ENCODE data around the gene FAHD2A.

DNA sequence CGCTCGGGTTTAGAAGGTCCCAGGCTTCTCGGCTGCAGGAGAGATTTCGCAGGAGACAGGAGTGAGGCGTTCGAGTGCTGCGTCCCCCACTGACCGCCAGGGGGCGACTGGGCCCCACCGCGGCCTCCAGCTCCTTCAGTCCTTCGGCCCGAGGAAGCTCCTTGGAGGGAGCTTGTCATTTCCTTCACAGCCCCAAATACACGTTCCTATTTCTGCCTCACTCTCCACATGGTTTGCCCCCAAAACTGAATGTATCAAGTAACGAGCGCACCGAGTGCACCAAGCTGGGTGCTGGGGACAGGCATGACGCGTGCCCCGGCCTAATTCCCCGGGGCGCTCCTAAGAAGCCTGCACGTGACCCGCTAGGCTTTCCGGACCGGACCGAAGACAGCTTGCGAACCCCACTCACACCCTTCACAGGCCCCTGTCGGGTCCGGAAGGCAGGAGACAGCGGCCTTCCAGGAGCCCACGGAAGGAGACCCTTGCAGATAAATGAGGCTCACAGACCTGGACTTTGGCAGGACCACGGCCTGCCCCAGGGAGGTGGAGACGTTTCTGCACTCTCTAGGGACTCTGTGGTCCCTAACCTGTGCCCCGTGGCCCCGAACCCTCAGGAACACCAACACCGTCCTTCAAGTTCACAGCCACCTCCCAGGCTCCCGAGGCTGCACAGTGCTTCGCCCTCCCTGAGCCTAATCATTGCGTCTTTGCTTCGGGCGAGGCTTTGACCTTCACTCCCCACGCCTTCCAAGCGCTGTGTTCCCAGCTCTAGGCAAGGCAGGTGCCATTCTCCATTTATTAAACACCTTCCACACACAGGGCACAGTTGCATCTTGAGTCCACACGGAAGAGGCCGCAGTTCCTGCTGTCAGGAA lies 13.0 kb upstream of the FAHD2A start:
- TF ChIP-seq CTCF (IDR thresholded peaks at IDR 0.05 in 2 of 3, conservative IDR thresholded peaks at IDR 0.05 in 1 of 3; ENCODE audit: borderline replicate concordance in 1 of 3, insufficient read depth in 1 of 3, low read depth in 2 of 3, low read length in 2 of 3) (peak; percentile 68 to 99 (median 93)), CBX3 (IDR thresholded peaks at IDR 0.05; ENCODE audit: low read depth) (no peak), RAD21 (IDR thresholded peaks at IDR 0.05; ENCODE audit: low read depth) (peak; percentile 71), SRF (IDR thresholded peaks at IDR 0.05; ENCODE audit: low read depth) (no peak), EZH2phosphoT487 (IDR thresholded peaks at IDR 0.05; ENCODE audit: borderline replicate concordance) (no peak), POLR2AphosphoS5 (IDR thresholded peaks at IDR 0.05; ENCODE audit: low read depth, low read length) (no peak), ZNF274 (IDR thresholded peaks at IDR 0.05; ENCODE audit: low read depth, low read length) (no peak), TCF7L2 (IDR thresholded peaks at IDR 0.05; ENCODE audit: borderline replicate concordance, extremely low read depth, insufficient read depth, insufficient read length) (no peak), YY1 (IDR thresholded peaks at IDR 0.05; ENCODE audit: extremely low read depth, insufficient replicate concordance, low read depth, low read length) (no peak), CEBPB (IDR thresholded peaks at IDR 0.05; ENCODE audit: low read depth) (no peak), POLR2A (IDR thresholded peaks at IDR 0.05; ENCODE audit: borderline replicate concordance, extremely low read depth, insufficient read depth, insufficient read length) (no peak), SP1 (IDR thresholded peaks at IDR 0.05; ENCODE audit: low read depth) (no peak)
- TF ChIP-seq, protein P1, sequence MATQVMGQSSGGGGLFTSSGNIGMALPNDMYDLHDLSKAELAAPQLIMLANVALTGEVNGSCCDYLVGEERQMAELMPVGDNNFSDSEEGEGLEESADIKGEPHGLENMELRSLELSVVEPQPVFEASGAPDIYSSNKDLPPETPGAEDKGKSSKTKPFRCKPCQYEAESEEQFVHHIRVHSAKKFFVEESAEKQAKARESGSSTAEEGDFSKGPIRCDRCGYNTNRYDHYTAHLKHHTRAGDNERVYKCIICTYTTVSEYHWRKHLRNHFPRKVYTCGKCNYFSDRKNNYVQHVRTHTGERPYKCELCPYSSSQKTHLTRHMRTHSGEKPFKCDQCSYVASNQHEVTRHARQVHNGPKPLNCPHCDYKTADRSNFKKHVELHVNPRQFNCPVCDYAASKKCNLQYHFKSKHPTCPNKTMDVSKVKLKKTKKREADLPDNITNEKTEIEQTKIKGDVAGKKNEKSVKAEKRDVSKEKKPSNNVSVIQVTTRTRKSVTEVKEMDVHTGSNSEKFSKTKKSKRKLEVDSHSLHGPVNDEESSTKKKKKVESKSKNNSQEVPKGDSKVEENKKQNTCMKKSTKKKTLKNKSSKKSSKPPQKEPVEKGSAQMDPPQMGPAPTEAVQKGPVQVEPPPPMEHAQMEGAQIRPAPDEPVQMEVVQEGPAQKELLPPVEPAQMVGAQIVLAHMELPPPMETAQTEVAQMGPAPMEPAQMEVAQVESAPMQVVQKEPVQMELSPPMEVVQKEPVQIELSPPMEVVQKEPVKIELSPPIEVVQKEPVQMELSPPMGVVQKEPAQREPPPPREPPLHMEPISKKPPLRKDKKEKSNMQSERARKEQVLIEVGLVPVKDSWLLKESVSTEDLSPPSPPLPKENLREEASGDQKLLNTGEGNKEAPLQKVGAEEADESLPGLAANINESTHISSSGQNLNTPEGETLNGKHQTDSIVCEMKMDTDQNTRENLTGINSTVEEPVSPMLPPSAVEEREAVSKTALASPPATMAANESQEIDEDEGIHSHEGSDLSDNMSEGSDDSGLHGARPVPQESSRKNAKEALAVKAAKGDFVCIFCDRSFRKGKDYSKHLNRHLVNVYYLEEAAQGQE (IDR thresholded peaks at IDR 0.05; ENCODE audit: low read depth), result no peak

All from HCT116 (cell line).